ENCODE data around the gene TBCK.

GRCh38 chr4:106277140-106277675, 38.8 kb downstream of the TBCK start:
- TF ChIP-seq PBX2 (CRISPR knock-in tag; IDR thresholded peaks at IDR 0.05) (no peak), ZNF740 (CRISPR knock-in tag; IDR thresholded peaks at IDR 0.05) (no peak), TFAP4 (IDR thresholded peaks at IDR 0.05; ENCODE audit: borderline replicate concordance, low read depth) (no peak), FOXP1 (IDR thresholded peaks at IDR 0.05) (no peak), FOXP1 (CRISPR knock-in tag; IDR thresholded peaks at IDR 0.05) (no peak), ZNF10 (CRISPR knock-in tag; IDR thresholded peaks at IDR 0.05; ENCODE audit: borderline replicate concordance, low read depth) (no peak), NFE2L1 (CRISPR knock-in tag; IDR thresholded peaks at IDR 0.05; ENCODE audit: borderline replicate concordance) (no peak), ZNF766 (CRISPR knock-in tag; IDR thresholded peaks at IDR 0.05; ENCODE audit: borderline replicate concordance) (no peak), HDAC2 (CRISPR knock-in tag; IDR thresholded peaks at IDR 0.05) (no peak), ZNF724P (CRISPR knock-in tag; IDR thresholded peaks at IDR 0.05; ENCODE audit: borderline replicate concordance) (no peak), JUN (CRISPR knock-in tag; IDR thresholded peaks at IDR 0.05) (no peak)
